ENCODE data around the gene C1QTNF2. TPM values are rescaled to one million over a fixed set of nuclear protein-coding genes. Genes with fewer than 3 reads are reported as not detected.

C1QTNF2 gene
- total RNA-seq, 1 experiment from 2014 or later, result 2.2 TPM

GRCh38 chr5:160305319-160305718, 65.1 kb downstream of the C1QTNF2 start:
- DNase-seq (ENCODE audit: low spot score), result no peak

- no peak for DNase-seq (ENCODE audit: low spot score)
Observed at GRCh38 chr5:160303690-160304089, 66.7 kb downstream of the C1QTNF2 start.

- DNase-seq (ENCODE audit: low spot score), result no peak
Observed at GRCh38 chr5:160298189-160298588, 72.2 kb downstream of the C1QTNF2 start.

- no peak for DNase-seq (ENCODE audit: low spot score)
Observed at GRCh38 chr5:160297776-160298175, 72.7 kb downstream of the C1QTNF2 start.

Other genes starting within 250 kb of the C1QTNF2 start
- gene FABP6, start 141.1 kb downstream of the C1QTNF2 start, total RNA-seq (2014; rRNA removed; shearing (Covaris generic)), result 2.4 TPM in 1 of 2 replicates, not detected in the other
- gene CCNJL, start 58.1 kb downstream of the C1QTNF2 start, total RNA-seq (2014; rRNA removed; shearing (Covaris generic)), result 6.6 and 7.4 TPM in 2 replicates
- gene FAM200C, start 29.4 kb upstream of the C1QTNF2 start, total RNA-seq (2014; rRNA removed; shearing (Covaris generic)), result 7.0 and 10.3 TPM in 2 replicates
- 23.1 and 48.3 TPM in 2 replicates for gene SLU7, start 48.5 kb upstream of the C1QTNF2 start, total RNA-seq (2014; rRNA removed; shearing (Covaris generic))
- gene PTTG1, start 51.2 kb upstream of the C1QTNF2 start, total RNA-seq (2014; rRNA removed; shearing (Covaris generic)), result 530 and 556 TPM in 2 replicates

Measured in H4 (cell line).